OCI-LY1 (cell line): ENCODE measurements around the gene JUP.
A peak's percentile ranks its signal among the peaks of the same experiment; 100 is the strongest.

Experiments
- H2AFZ ChIP-seq: fragments of 200-600 bp; sonication (generic), shearing (Covaris generic); 2 replicates; pipeline ENCODE4 v1.6.0; 2014; ENCODE audit warnings: antibody characterized with exemption, mild to moderate bottlenecking, low read length
- H3F3A ChIP-seq: fragments of 200-600 bp; sonication (generic), shearing (Covaris generic); 2 replicates; pipeline ENCODE4 v1.6.0; 2014; ENCODE audit warnings: mild to moderate bottlenecking, antibody characterized with exemption, low read length, moderate library complexity; ENCODE audit not compliant: insufficient read depth
- H3K27ac ChIP-seq: fragments of 200-600 bp; sonication (generic); 2 replicates; pipeline ENCODE4 v1.5.1; 2014; ENCODE audit warnings: low read length, mixed run types, mild to moderate bottlenecking, low read depth; ENCODE audit not compliant: poor library complexity, severe bottlenecking
- H3K27me3 ChIP-seq: fragments of 200-600 bp; sonication (generic); 2 replicates; pipeline ENCODE4 v1.6.0; 2014; ENCODE audit warnings: antibody characterized with exemption, mild to moderate bottlenecking, low read length, moderate library complexity; ENCODE audit not compliant: insufficient read depth
- H3K36me3 ChIP-seq: fragments of 200-600 bp; sonication (generic); 2 replicates; pipeline ENCODE4 v1.6.1; 2014; ENCODE audit warnings: mild to moderate bottlenecking, antibody characterized with exemption, low read length, moderate library complexity, mixed read lengths; ENCODE audit not compliant: insufficient read depth
- H3K4me1 ChIP-seq: fragments of 200-600 bp; sonication (generic); 2 replicates; pipeline ENCODE4 v1.5.1; 2014; ENCODE audit warnings: mild to moderate bottlenecking, low read length, moderate library complexity; ENCODE audit not compliant: insufficient read depth, severe bottlenecking
- H3K4me2 ChIP-seq: fragments of 200-600 bp; sonication (generic), shearing (Covaris generic); 2 replicates; pipeline ENCODE4 v1.6.1; 2014; ENCODE audit warnings: low read length
- H3K4me3 ChIP-seq: fragments of 200-600 bp; sonication (generic); 2 replicates; pipeline ENCODE4 v1.5.1; 2014; ENCODE audit warnings: low read length, low read depth, mild to moderate bottlenecking, mixed read lengths; ENCODE audit not compliant: poor library complexity, severe bottlenecking
- H3K79me2 ChIP-seq: fragments of 200-600 bp; shearing (Covaris generic); 2 replicates; pipeline ENCODE4 v1.6.1; 2016; ENCODE audit warnings: mixed run types, low read length, mixed read lengths; ENCODE audit not compliant: insufficient read depth
- H3K9ac ChIP-seq: fragments of 200-600 bp; sonication (generic), shearing (Covaris generic); 2 replicates; pipeline ENCODE4 v1.6.1; 2014; ENCODE audit warnings: mild to moderate bottlenecking, low read length, mixed read lengths
- H3K9me2 ChIP-seq: fragments of 200-600 bp; sonication (generic), shearing (Covaris generic); 2 replicates; pipeline ENCODE4 v1.6.1; 2014; ENCODE audit warnings: low read depth, mild to moderate bottlenecking, low read length, mixed read lengths
- H3K9me3 ChIP-seq: fragments of 200-600 bp; shearing (Covaris generic); 2 replicates; pipeline ENCODE4 v1.6.1; 2014; ENCODE audit warnings: low read length, mixed read lengths
- H4K20me1 ChIP-seq: fragments of 200-600 bp; sonication (generic), shearing (Covaris generic); 2 replicates; pipeline ENCODE4 v1.6.0; 2016; ENCODE audit warnings: mild to moderate bottlenecking, low read length; ENCODE audit not compliant: insufficient read depth
- CTCF ChIP-seq: fragments of 200-600 bp; sonication (generic), shearing (Covaris generic); IDR thresholded peaks from 2 replicates; pipeline ENCODE4 v1.5.1; 2017; ENCODE audit warnings: mild to moderate bottlenecking, antibody characterized with exemption, low read length, moderate library complexity, mixed read lengths
- EZH2 ChIP-seq: fragments of 200-600 bp; sonication (generic), shearing (Covaris generic); IDR thresholded peaks from 2 replicates; pipeline ENCODE4 v1.8.0; 2017; ENCODE audit warnings: borderline replicate concordance, mixed run types, mild to moderate bottlenecking, antibody characterized with exemption, low read length, moderate library complexity, mixed read lengths

JUP gene

DNA sequence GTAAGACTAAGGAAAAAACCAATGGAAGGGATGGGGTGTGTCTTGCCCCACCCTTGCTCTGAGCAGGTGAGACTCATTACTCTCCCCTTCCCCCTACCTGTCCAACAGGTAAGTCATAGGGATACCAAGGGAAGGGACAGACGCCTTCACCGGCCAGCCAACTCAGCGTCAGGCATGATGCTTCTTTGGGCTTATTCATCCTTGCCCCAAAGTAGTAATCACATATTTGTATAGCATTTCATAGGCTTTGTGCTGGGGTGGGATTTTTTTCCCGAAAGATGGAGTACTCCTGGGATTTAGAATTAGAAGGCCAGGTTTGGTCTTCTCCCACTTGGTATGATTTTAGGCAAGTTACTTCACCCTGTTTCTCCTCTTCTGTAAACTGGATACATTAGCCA lies 509 bp upstream of the JUP start:
- no peak overlapping the region for H3K4me2 ChIP-seq
- H3K79me2 ChIP-seq = no peaks in the 10 kb centered on the region
- peaks cover 16% of the 10 kb centered on the region for H3K4me1 ChIP-seq
- no peaks in the 10 kb centered on the region for H3F3A ChIP-seq
- no peak overlapping the region for H3K9ac ChIP-seq
- TF ChIP-seq CTCF (no peak), EZH2 (no peak)
- H3K4me3 ChIP-seq = no peak overlapping the region
- H3K27me3 ChIP-seq = no peaks in the 10 kb centered on the region; the same call in 1 of the 2 replicates
- no peaks in the 10 kb centered on the region for H3K9me2 ChIP-seq
- H2AFZ ChIP-seq = no peak overlapping the region
- no peaks in the 10 kb centered on the region for H3K36me3 ChIP-seq
- no peaks in the 10 kb centered on the region for H4K20me1 ChIP-seq
- no peak overlapping the region for H3K27ac ChIP-seq
- H3K9me3 ChIP-seq = no peaks in the 10 kb centered on the region

DNA sequence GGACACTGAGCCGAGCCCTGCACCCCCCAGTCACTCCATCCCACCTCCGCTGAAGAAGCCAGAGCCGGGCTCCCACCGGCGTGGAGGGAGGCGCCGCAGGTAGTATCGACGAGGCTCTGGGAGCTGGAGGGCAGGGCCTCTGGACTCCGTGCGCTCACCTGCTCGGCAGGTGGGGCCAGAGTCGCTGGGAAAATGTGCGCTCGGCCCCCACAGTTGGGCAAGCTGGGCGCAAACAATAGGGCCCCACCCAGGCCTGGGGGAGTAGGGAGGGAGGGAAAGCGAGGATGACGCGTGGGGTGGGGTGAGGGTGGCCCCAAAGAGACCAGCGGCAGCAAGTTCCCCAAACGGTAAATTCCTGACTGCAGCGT lies 668 bp downstream of the JUP start:
- Histone ChIP-seq H3K9me2 (no peaks in the 10 kb centered on the region), H4K20me1 (no peaks in the 10 kb centered on the region), H3K79me2 (no peaks in the 10 kb centered on the region), H3K4me3 (peak overlapping the region; percentile 58), H3K27me3 (no peaks in the 10 kb centered on the region; the same call in 1 of the 2 replicates), H2AFZ (no peak overlapping the region), H3K27ac (no peak overlapping the region), H3K36me3 (no peaks in the 10 kb centered on the region), H3K4me1 (peaks cover 16% of the 10 kb centered on the region), H3F3A (no peaks in the 10 kb centered on the region), H3K4me2 (peak overlapping the region; percentile 64), H3K9ac (peak overlapping the region; percentile 43; the same call in 1 of the 2 replicates), H3K9me3 (no peaks in the 10 kb centered on the region)
- TF ChIP-seq CTCF = no peak
- TF ChIP-seq EZH2 = no peak

DNA sequence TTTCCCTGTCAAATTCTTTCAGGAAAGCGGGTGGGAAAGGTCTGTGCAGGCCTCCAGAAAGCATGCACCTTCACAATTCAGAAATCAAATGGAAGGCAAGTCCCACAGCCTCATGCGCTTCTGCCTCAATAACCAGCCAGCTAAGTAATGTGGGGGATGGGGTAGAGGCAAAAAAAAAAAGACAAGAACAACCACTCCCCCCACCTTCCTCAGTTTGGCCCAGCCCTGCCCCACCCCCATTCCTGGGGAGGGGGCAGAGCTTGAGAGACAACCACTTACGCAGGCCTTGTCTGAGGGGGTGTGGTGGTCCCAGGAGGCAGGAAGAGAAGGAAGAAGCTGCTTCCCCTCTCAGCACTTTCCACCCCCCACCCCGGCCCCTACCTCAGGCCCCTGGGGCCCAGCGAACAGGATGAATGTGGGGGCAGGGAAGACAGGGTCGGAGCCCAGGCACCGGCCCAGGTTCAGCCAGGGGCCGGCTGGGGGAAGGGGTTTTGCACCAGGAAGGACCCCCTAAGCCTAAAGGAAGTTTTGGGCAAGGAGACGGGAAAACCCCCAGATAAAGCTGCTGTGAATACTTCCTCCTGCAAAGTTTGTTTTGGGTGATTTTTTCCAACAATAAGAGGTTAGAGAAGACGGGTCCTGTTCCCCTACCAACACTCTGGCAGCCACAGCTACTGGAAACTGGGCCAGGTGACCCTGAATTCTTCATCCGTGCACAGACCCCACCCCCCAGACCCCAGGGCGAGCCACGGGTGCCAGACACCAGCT lies 1.2 kb downstream of the JUP start:
- Histone ChIP-seq H3K36me3 (no peaks in the 10 kb centered on the region), H3K9me2 (no peaks in the 10 kb centered on the region), H3K4me2 (peak overlapping the region; percentile 64), H3K4me1 (peaks cover 16% of the 10 kb centered on the region), H3F3A (no peaks in the 10 kb centered on the region), H3K9ac (no peak overlapping the region), H3K4me3 (peak overlapping the region; percentile 58), H2AFZ (no peak overlapping the region), H3K79me2 (no peaks in the 10 kb centered on the region), H3K9me3 (no peaks in the 10 kb centered on the region), H3K27ac (no peak overlapping the region), H3K27me3 (no peaks in the 10 kb centered on the region; the same call in 1 of the 2 replicates), H4K20me1 (no peaks in the 10 kb centered on the region)
- no peak for TF ChIP-seq EZH2

GRCh38 chr17:41784207-41784744 lies 2.2 kb downstream of the JUP start:
- Histone ChIP-seq H3K36me3 (no peaks in the 10 kb centered on the region), H2AFZ (no peak overlapping the region), H3K79me2 (no peaks in the 10 kb centered on the region), H3K27me3 (no peaks in the 10 kb centered on the region; the same call in 1 of the 2 replicates), H3F3A (no peaks in the 10 kb centered on the region), H4K20me1 (no peaks in the 10 kb centered on the region), H3K9me2 (no peaks in the 10 kb centered on the region), H3K27ac (no peak overlapping the region), H3K4me1 (peaks cover 16% of the 10 kb centered on the region), H3K4me3 (no peak overlapping the region), H3K9ac (no peak overlapping the region), H3K9me3 (no peaks in the 10 kb centered on the region), H3K4me2 (no peak overlapping the region)
- TF ChIP-seq CTCF = no peak
